PC-3 (cell line): ENCODE measurements around the gene UAP1. TPM values are rescaled to one million over a fixed set of nuclear protein-coding genes. Genes with fewer than 3 reads are reported as not detected.
"Not testable (repeated sequence)": the region's sequence is repeated elsewhere in the genome, so short reads cannot be mapped to it uniquely, and the experiment has no call there.

Experiments
- ATAC-seq: fragments of 200-7000 bp; cut with Tn5 transposase; 2 replicates; pipeline ENCODE4 v1.9.1; 2020; ENCODE audit warnings: mild to moderate bottlenecking, moderate library complexity
- BruUV-seq: library from RNA; stranded (reverse); fragments of 400-500 nt; replicated peaks from 2 replicates; lab custom pipeline; 2021; lab: Mats Ljungman, UMichigan
- CTCF ChIA-PET: fragments of 300-600 bp; sonication (Branson Sonifier 250); formaldehyde crosslinking; loops from one replicate; lab custom pipeline; 2022; ENCODE audit warnings: antibody characterized with exemption; lab: Charles Lee
- POLR2A ChIA-PET: fragments of 300-600 bp; sonication (Branson Sonifier 250); formaldehyde crosslinking; loops from one replicate; lab custom pipeline; 2022; ENCODE audit warnings: antibody characterized with exemption; ENCODE audit not compliant: unreplicated experiment; lab: Charles Lee
- DNase-seq: peaks from one replicate; pipeline ENCODE4 v3.0.0-alpha.2; 2015
- H2AFZ ChIP-seq: fragments of 300-600 bp; sonication (generic); 2 replicates; pipeline ENCODE4 v1.6.0; 2016; ENCODE audit warnings: antibody characterized with exemption, low read length
- H3F3A ChIP-seq: fragments of 300-600 bp; sonication (generic); one replicate; pipeline ENCODE4 v1.6.0; 2017; ENCODE audit warnings: antibody characterized with exemption, low read length, control low read depth, mild to moderate bottlenecking; ENCODE audit not compliant: unreplicated experiment
- H3K27ac ChIP-seq: fragments of 300-600 bp; sonication (generic); 2 replicates; pipeline ENCODE4 v1.5.1; 2016; ENCODE audit warnings: mild to moderate bottlenecking, low read length
- H3K27me3 ChIP-seq: fragments of 300-600 bp; sonication (generic); 2 replicates; pipeline ENCODE4 v1.6.1; 2016; ENCODE audit warnings: low read length, mixed read lengths
- H3K36me3 ChIP-seq: fragments of 300-600 bp; sonication (generic); 2 replicates; pipeline ENCODE4 v1.6.1; 2016; ENCODE audit warnings: low read depth, mixed run types, low read length, mixed read lengths
- H3K4me1 ChIP-seq: fragments of 300-600 bp; sonication (generic); 2 replicates; pipeline ENCODE4 v1.5.1; 2016; ENCODE audit warnings: low read length; ENCODE audit not compliant: insufficient read depth
- H3K4me2 ChIP-seq: fragments of 300-600 bp; sonication (generic); 2 replicates; pipeline ENCODE4 v1.6.0; 2016; ENCODE audit warnings: low read length
- H3K4me3 ChIP-seq: fragments of 300-600 bp; sonication (generic); 2 replicates; pipeline ENCODE4 v1.5.1; 2016; ENCODE audit warnings: mild to moderate bottlenecking, low read length, mixed read lengths
- H3K79me2 ChIP-seq: fragments of 300-600 bp; sonication (generic); 2 replicates; pipeline ENCODE4 v1.6.1; 2017; ENCODE audit warnings: low read length, mixed read lengths
- H3K9ac ChIP-seq: fragments of 300-600 bp; sonication (generic); 2 replicates; pipeline ENCODE4 v1.6.0; 2016; ENCODE audit warnings: mild to moderate bottlenecking, low read length
- H3K9me2 ChIP-seq: fragments of 300-600 bp; sonication (generic); replicated peaks from 2 replicates; pipeline ENCODE4 v1.6.1; 2016; ENCODE audit warnings: mixed run types, low read length, mixed read lengths
- H3K9me3 ChIP-seq: fragments of 300-600 bp; sonication (generic); 2 replicates; pipeline ENCODE4 v1.6.1; 2016; ENCODE audit warnings: low read length, mixed read lengths
- H4K20me1 ChIP-seq: fragments of 300-600 bp; sonication (generic); 2 replicates; pipeline ENCODE4 v1.6.1; 2016; ENCODE audit warnings: low read length, mixed read lengths
- CTCF ChIP-seq: fragments of 300-600 bp; sonication (generic); conservative IDR thresholded peaks from 2 replicates; pipeline ENCODE4 v1.5.1; 2017; ENCODE audit warnings: antibody characterized with exemption, low read depth, mild to moderate bottlenecking, low read length
- EZH2 ChIP-seq: fragments of 300-600 bp; sonication (generic); IDR thresholded peaks from one replicate; pipeline ENCODE4 v1.6.1; 2017; ENCODE audit warnings: antibody characterized with exemption, mild to moderate bottlenecking, low read length; ENCODE audit not compliant: unreplicated experiment
- EZH2phosphoT487 ChIP-seq: fragments of 300-600 bp; sonication (generic); IDR thresholded peaks from 2 replicates; pipeline ENCODE4 v1.6.1; 2018; ENCODE audit warnings: mild to moderate bottlenecking, antibody characterized with exemption, low read length, borderline replicate concordance
- intact Hi-C: fragments of 100-400 bp; cut with micrococcal nuclease; formaldehyde crosslinking; loops from 2 replicates; pipeline ENCODE4 v1.9.0; 2023
- total RNA-seq: library from RNA; depleted of rRNA; stranded (reverse); fragments of >200 nt; gene quantifications from 2 replicates; pipeline ENCODE4 v1.2.3, GENCODE V29; 2014

Gene UAP1
- total RNA-seq, 1 experiment from 2014 or later: 118 TPM

- POLR2A ChIA-PET: no interaction called here
- CTCF ChIA-PET: interaction anchor here (0.5 to 0.7 kb wide), 2 partner anchors 58 to 209 kb away, joined by 3 read pairs; no protein-coding TSS in a partner anchor
- H3K4me2 ChIP-seq: no peak overlapping the region
- H4K20me1 ChIP-seq: peaks cover 48% of the 10 kb centered on the region
- no peak for TF ChIP-seq EZH2phosphoT487
- no peak for TF ChIP-seq EZH2
- TF ChIP-seq CTCF: no peak
- intact Hi-C loops: no loop called here
- no peaks in the 10 kb centered on the region for H3K9me2 ChIP-seq
- H3F3A ChIP-seq: no peaks in the 10 kb centered on the region
- H3K79me2 ChIP-seq: peaks cover 100% of the 10 kb centered on the region
- H2AFZ ChIP-seq: no peak overlapping the region
- no TSS peak for BruUV-seq
- H3K27me3 ChIP-seq: no peaks in the 10 kb centered on the region
- H3K27ac ChIP-seq: no peak overlapping the region
- peaks cover 52% of the 10 kb centered on the region for H3K36me3 ChIP-seq
- H3K9me3 ChIP-seq: no peaks in the 10 kb centered on the region
- peaks cover 38% of the 10 kb centered on the region for H3K4me1 ChIP-seq
- H3K9ac ChIP-seq: no peak overlapping the region
- DNase-seq (no peak), ATAC-seq (no peak)
- H3K4me3 ChIP-seq: no peak overlapping the region
Observed at GRCh38 chr1:162566870-162567269, 5.3 kb downstream of the UAP1 start.

- no peaks in the 10 kb centered on the region for H3K9me3 ChIP-seq
- no peak for TF ChIP-seq CTCF
- TF ChIP-seq EZH2: no peak
- TF ChIP-seq EZH2phosphoT487: no peak
- H3K79me2 ChIP-seq: peaks cover 100% of the 10 kb centered on the region
- DNase-seq: peak; percentile 61
- H2AFZ ChIP-seq: no peak overlapping the region
- H3K4me1 ChIP-seq: peaks cover 28% of the 10 kb centered on the region
- H3K27me3 ChIP-seq: no peaks in the 10 kb centered on the region
- ATAC-seq: peak; percentile 89
- H3K9me2 ChIP-seq: no peaks in the 10 kb centered on the region
- ChIA-PET POLR2A (interaction anchor here (0.7 kb wide), 1 partner anchor 350 kb away, joined by 4 read pairs; no protein-coding TSS in a partner anchor), CTCF (no interaction called here)
- H3K4me2 ChIP-seq: peak overlapping the region; percentile 36
- no TSS peak for BruUV-seq
- H3F3A ChIP-seq: no peaks in the 10 kb centered on the region
- H4K20me1 ChIP-seq: peaks cover 44% of the 10 kb centered on the region
- H3K4me3 ChIP-seq: no peak overlapping the region
- no peak overlapping the region for H3K27ac ChIP-seq
- peaks cover 57% of the 10 kb centered on the region for H3K36me3 ChIP-seq
- no peak overlapping the region for H3K9ac ChIP-seq
- intact Hi-C loops: no loop called here
Observed at GRCh38 chr1:162568802-162569201, 7.3 kb downstream of the UAP1 start.

GRCh38 chr1:162570718-162571117 is 9.2 kb downstream of the UAP1 start:
- no peak overlapping the region for H3K9ac ChIP-seq
- H3K79me2 ChIP-seq: peaks cover 95% of the 10 kb centered on the region
- no TSS peak for BruUV-seq
- peaks cover 26% of the 10 kb centered on the region; the same call in 1 of the 2 replicates for H4K20me1 ChIP-seq
- ChIA-PET POLR2A (no interaction called here), CTCF (no interaction called here)
- H3K4me3 ChIP-seq: no peak overlapping the region
- H3K9me3 ChIP-seq: no peaks in the 10 kb centered on the region
- no peaks in the 10 kb centered on the region for H3K9me2 ChIP-seq
- H3K27me3 ChIP-seq: no peaks in the 10 kb centered on the region
- no peak overlapping the region for H3K4me2 ChIP-seq
- H3K4me1 ChIP-seq: peaks cover 15% of the 10 kb centered on the region
- TF ChIP-seq CTCF (no peak), EZH2 (no peak), EZH2phosphoT487 (no peak)
- peaks cover 57% of the 10 kb centered on the region for H3K36me3 ChIP-seq
- ATAC-seq (no peak), DNase-seq (no peak)
- H2AFZ ChIP-seq: no peak overlapping the region
- no peaks in the 10 kb centered on the region for H3F3A ChIP-seq
- intact Hi-C loops: no loop called here
- H3K27ac ChIP-seq: no peak overlapping the region

GRCh38 chr1:162571121-162571520 is 9.6 kb downstream of the UAP1 start:
- DNase-seq, H3K27me3 ChIP-seq, POLR2A ChIA-PET, H2AFZ ChIP-seq, H3K27ac ChIP-seq, H3F3A ChIP-seq, CTCF ChIA-PET, intact Hi-C loops, H3K9me3 ChIP-seq, H3K4me3 ChIP-seq, H3K4me2 ChIP-seq, H3K9me2 ChIP-seq, H3K9ac ChIP-seq, ATAC-seq, BruUV-seq: not testable (repeated sequence)
- peaks cover 95% of the 10 kb centered on the region for H3K79me2 ChIP-seq
- peaks cover 15% of the 10 kb centered on the region for H3K4me1 ChIP-seq
- H4K20me1 ChIP-seq: peaks cover 23% of the 10 kb centered on the region; the same call in 1 of the 2 replicates
- peaks cover 56% of the 10 kb centered on the region for H3K36me3 ChIP-seq
